Smooth muscle cell (in vitro differentiated cells): ENCODE data around the gene IRAK1. TPM values are rescaled to one million over a fixed set of nuclear protein-coding genes. Genes with fewer than 3 reads are reported as not detected.
A peak's percentile ranks its signal among the peaks of the same experiment; 100 is the strongest.

Experiments used
- DNase-seq: peaks from one replicate; lab custom pipeline; 2025; ENCODE audit not compliant: unreplicated experiment; lab: John Stamatoyannopoulos, UW
- H2AFZ ChIP-seq: fragments of 200-600 bp; sonication (generic); 2 replicates; pipeline ENCODE4 v1.6.0; 2016; ENCODE audit warnings: antibody characterized with exemption, low read depth, mild to moderate bottlenecking
- H3F3A ChIP-seq: fragments of 200-600 bp; sonication (generic); 2 replicates; pipeline ENCODE4 v1.6.0; 2017; ENCODE audit warnings: antibody characterized with exemption, low read depth
- H3K27ac ChIP-seq: fragments of 200-600 bp; sonication (generic); 2 replicates; pipeline ENCODE4 v1.5.1; 2016; ENCODE audit warnings: low read depth, mild to moderate bottlenecking
- H3K27me3 ChIP-seq: fragments of 200-600 bp; sonication (generic); 2 replicates; pipeline ENCODE4 v1.6.1; 2016; ENCODE audit warnings: low read depth, mild to moderate bottlenecking
- H3K36me3 ChIP-seq: fragments of 200-600 bp; sonication (generic); 2 replicates; pipeline ENCODE4 v1.5.1; 2016; ENCODE audit warnings: low read depth
- H3K4me1 ChIP-seq: fragments of 200-600 bp; sonication (generic); 2 replicates; pipeline ENCODE4 v1.5.1; 2016; ENCODE audit warnings: low read depth
- H3K4me2 ChIP-seq: fragments of 200-600 bp; sonication (generic); 2 replicates; pipeline ENCODE4 v1.6.0; 2016; ENCODE audit warnings: mild to moderate bottlenecking
- H3K4me3 ChIP-seq: fragments of 200-600 bp; sonication (generic); 2 replicates; pipeline ENCODE4 v1.5.1; 2016; ENCODE audit warnings: mild to moderate bottlenecking
- H3K79me2 ChIP-seq: fragments of 200-600 bp; sonication (generic); 2 replicates; pipeline ENCODE4 v1.6.0; 2016; ENCODE audit warnings: low read depth, mild to moderate bottlenecking
- H3K9ac ChIP-seq: fragments of 200-600 bp; sonication (generic); 2 replicates; pipeline ENCODE4 v1.6.0; 2016; ENCODE audit warnings: low read depth
- H3K9me3 ChIP-seq: fragments of 200-600 bp; sonication (generic); replicated peaks from 2 replicates; pipeline ENCODE4 v1.5.1; 2016; ENCODE audit warnings: low read depth
- H4K20me1 ChIP-seq: fragments of 200-600 bp; sonication (generic); 2 replicates; pipeline ENCODE4 v1.6.0; 2016; ENCODE audit warnings: low read depth
- CTCF ChIP-seq: fragments of 200-600 bp; sonication (generic); IDR thresholded peaks from 2 replicates; pipeline ENCODE4 v1.5.1; 2017; ENCODE audit warnings: borderline replicate concordance, mild to moderate bottlenecking, antibody characterized with exemption; ENCODE audit not compliant: insufficient read depth, poor library complexity, severe bottlenecking
- WGBS: methylation state at CpG from one replicate; pipeline ENCODE4 v1.1.7; 2016; ENCODE audit warnings: low lambda C conversion rate; 5-methylcytosine and 5-hydroxymethylcytosine counted together
- polyA plus RNA-seq: library from polyadenylated mRNA; unstranded; fragments of >200 nt; fragmentation: Nextera tagmentation; extraction: Ambion mirVana; gene quantifications from 2 replicates; pipeline ENCODE4 v1.2.1, GENCODE V29; 2016
- total RNA-seq: library from RNA; depleted of rRNA; stranded (reverse); fragments of >200 nt; gene quantifications from 2 replicates; pipeline ENCODE4 v1.2.3, GENCODE V29; 2014

IRAK1 gene
- total and polyA plus RNA-seq, 2 experiments from 2014 or later = 29.4 to 63.4 TPM

- Histone ChIP-seq H3K9ac (no peak overlapping the region), H3K79me2 (peaks cover 6% of the 10 kb centered on the region), H3K36me3 (no peaks in the 10 kb centered on the region), H4K20me1 (no peaks in the 10 kb centered on the region), H3K27me3 (no peaks in the 10 kb centered on the region), H3K9me3 (no peaks in the 10 kb centered on the region), H3K4me3 (no peak overlapping the region), H3K4me2 (no peak overlapping the region), H3K27ac (no peak overlapping the region), H2AFZ (no peak overlapping the region), H3K4me1 (peaks cover 5% of the 10 kb centered on the region), H3F3A (no peaks in the 10 kb centered on the region)
- no peak for TF ChIP-seq CTCF
- no peak for DNase-seq
- WGBS = 87% methylated on average over 27 of the region's 27 CpGs
Observed at GRCh38 chrX:154023276-154024000, 3.7 kb upstream of the IRAK1 start.

GRCh38 chrX:154022108-154022507 is 2.4 kb upstream of the IRAK1 start:
- Histone ChIP-seq H4K20me1 (no peaks in the 10 kb centered on the region), H3K36me3 (no peaks in the 10 kb centered on the region), H3F3A (no peaks in the 10 kb centered on the region), H3K79me2 (peaks cover 6% of the 10 kb centered on the region), H3K4me2 (no peak overlapping the region), H3K27ac (peak overlapping the region; percentile 80), H3K9me3 (no peaks in the 10 kb centered on the region), H3K4me1 (peaks cover 5% of the 10 kb centered on the region), H3K4me3 (no peak overlapping the region), H2AFZ (no peak overlapping the region), H3K9ac (peak overlapping the region; percentile 81), H3K27me3 (no peaks in the 10 kb centered on the region)
- WGBS = 81% methylated on average over 5 of the region's 5 CpGs
- TF ChIP-seq CTCF = no peak
- no peak for DNase-seq

- Histone ChIP-seq H3K4me3 (no peak overlapping the region), H4K20me1 (no peaks in the 10 kb centered on the region), H2AFZ (no peak overlapping the region), H3K4me2 (peak overlapping the region; percentile 79), H3K9me3 (no peaks in the 10 kb centered on the region), H3K27me3 (no peaks in the 10 kb centered on the region), H3K4me1 (peaks cover 5% of the 10 kb centered on the region), H3K36me3 (no peaks in the 10 kb centered on the region), H3K27ac (peak overlapping the region; percentile 80), H3K79me2 (peaks cover 6% of the 10 kb centered on the region), H3K9ac (peak overlapping the region; percentile 81), H3F3A (no peaks in the 10 kb centered on the region)
- WGBS = 48% methylated on average over 11 of the region's 11 CpGs
- no peak for TF ChIP-seq CTCF
- peak; percentile 17 for DNase-seq
Observed at GRCh38 chrX:154021131-154021611, 1.5 kb upstream of the IRAK1 start.
